ENCODE results near the gene LMF1.

LMF1 gene

GRCh38 chr16:807347-808084, 163.3 kb downstream of the LMF1 start:
- Histone ChIP-seq H3K9ac (ENCODE audit: low read depth in 1 of 2, low read length in 2 of 2) (peak overlapping the region; percentile 83 to 97), H3K27me3 (ENCODE audit: control insufficient read depth in 2 of 2, insufficient read depth in 2 of 2, low read length in 2 of 2) (peaks cover 5 to 10% of the 10 kb centered on the region in 2 donors), H3K4me3 (ENCODE audit: low read length in 2 of 2) (peak overlapping the region; percentile 86 to 87), H3K27ac (ENCODE audit: low read depth in 2 of 2, low read length in 2 of 2) (peak overlapping the region; percentile 85 to 88), H3K4me1 (ENCODE audit: control insufficient read depth in 2 of 2, insufficient read depth in 2 of 2, low read length in 2 of 2) (peaks cover 0 to 6% of the 10 kb centered on the region in 2 donors), H3K9me3 (ENCODE audit: control insufficient read depth in 2 of 2, low read length in 2 of 2) (no peaks in the 10 kb centered on the region), H3K36me3 (ENCODE audit: control insufficient read depth in 2 of 2, insufficient read depth in 2 of 2, low read length in 2 of 2) (no peaks in the 10 kb centered on the region)

DNA sequence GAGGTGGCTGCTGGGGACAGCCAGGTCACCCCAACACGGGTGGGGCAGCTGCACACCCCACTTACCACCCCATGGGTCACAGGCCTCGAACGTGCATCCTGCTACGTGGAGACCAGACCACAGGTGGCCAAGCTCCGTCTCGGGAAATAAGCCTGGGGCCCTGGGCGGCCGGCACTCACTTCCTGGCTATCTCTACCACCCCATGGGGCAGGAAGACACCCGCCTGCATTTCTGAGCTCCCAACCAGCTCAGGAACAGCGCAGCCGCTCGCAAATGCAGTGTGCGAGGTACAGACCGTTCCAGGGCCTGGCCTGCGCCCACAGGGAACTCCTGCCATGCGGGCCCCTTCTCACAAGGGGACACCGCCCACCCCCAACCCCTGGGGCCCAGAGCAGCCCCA, 165.3 kb downstream of the LMF1 start:
- Histone ChIP-seq H3K27ac (ENCODE audit: low read depth in 2 of 2, low read length in 2 of 2) (no peak overlapping the region), H3K9ac (ENCODE audit: low read depth in 1 of 2, low read length in 2 of 2) (no peak overlapping the region), H3K4me1 (ENCODE audit: control insufficient read depth in 2 of 2, insufficient read depth in 2 of 2, low read length in 2 of 2) (peaks cover 0 to 6% of the 10 kb centered on the region in 2 donors), H3K4me3 (ENCODE audit: low read length in 2 of 2) (no peak overlapping the region), H3K36me3 (ENCODE audit: control insufficient read depth in 2 of 2, insufficient read depth in 2 of 2, low read length in 2 of 2) (no peaks in the 10 kb centered on the region), H3K27me3 (ENCODE audit: control insufficient read depth in 2 of 2, insufficient read depth in 2 of 2, low read length in 2 of 2) (peaks cover 23 to 27% of the 10 kb centered on the region in 2 donors), H3K9me3 (ENCODE audit: control insufficient read depth in 2 of 2, low read length in 2 of 2) (no peaks in the 10 kb centered on the region)

GRCh38 chr16:804193-805048, 166.4 kb downstream of the LMF1 start:
- Histone ChIP-seq H3K9me3 (ENCODE audit: control insufficient read depth in 2 of 2, low read length in 2 of 2) (no peaks in the 10 kb centered on the region), H3K27me3 (ENCODE audit: control insufficient read depth in 2 of 2, insufficient read depth in 2 of 2, low read length in 2 of 2) (peaks cover 27 to 30% of the 10 kb centered on the region in 2 donors), H3K4me1 (ENCODE audit: control insufficient read depth in 2 of 2, insufficient read depth in 2 of 2, low read length in 2 of 2) (peaks cover 0 to 6% of the 10 kb centered on the region in 2 donors), H3K9ac (ENCODE audit: low read depth in 1 of 2, low read length in 2 of 2) (no peak overlapping the region), H3K27ac (ENCODE audit: low read depth in 2 of 2, low read length in 2 of 2) (no peak overlapping the region), H3K36me3 (ENCODE audit: control insufficient read depth in 2 of 2, insufficient read depth in 2 of 2, low read length in 2 of 2) (no peaks in the 10 kb centered on the region), H3K4me3 (ENCODE audit: low read length in 2 of 2) (no peak overlapping the region)

DNA sequence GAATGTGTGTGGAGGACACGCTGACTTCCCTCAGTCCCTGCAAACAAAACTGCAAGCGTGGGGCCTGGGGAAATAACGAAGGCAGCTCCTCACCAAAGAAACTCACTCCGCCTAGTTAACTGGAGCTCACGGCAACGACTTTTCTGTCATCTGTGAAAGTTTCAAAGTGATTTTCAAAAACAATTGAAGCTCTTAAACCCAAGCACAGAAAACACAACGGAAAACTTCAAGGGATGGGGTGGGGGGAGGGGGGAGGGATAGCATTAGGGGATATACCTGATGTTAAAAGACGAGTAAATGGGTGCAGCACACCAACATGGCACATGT, 167.1 kb downstream of the LMF1 start:
- Histone ChIP-seq H3K9ac (ENCODE audit: low read depth in 1 of 2, low read length in 2 of 2) (no peak overlapping the region), H3K36me3 (ENCODE audit: control insufficient read depth in 2 of 2, insufficient read depth in 2 of 2, low read length in 2 of 2) (no peaks in the 10 kb centered on the region), H3K27me3 (ENCODE audit: control insufficient read depth in 2 of 2, insufficient read depth in 2 of 2, low read length in 2 of 2) (peaks cover 32 to 33% of the 10 kb centered on the region in 2 donors)

More for the DNA sequence above, 167.1 kb downstream of the LMF1 start:
- H3K4me1 ChIP-seq (ENCODE audit: control insufficient read depth in 2 of 2, insufficient read depth in 2 of 2, low read length in 2 of 2), result peaks cover 0 to 6% of the 10 kb centered on the region in 2 donors
- no peak overlapping the region for H3K4me3 ChIP-seq (ENCODE audit: low read length in 2 of 2)
- H3K9me3 ChIP-seq (ENCODE audit: control insufficient read depth in 2 of 2, low read length in 2 of 2), result no peaks in the 10 kb centered on the region
- H3K27ac ChIP-seq (ENCODE audit: low read depth in 2 of 2, low read length in 2 of 2), result no peak overlapping the region
